Natural killer cell (primary cell): ENCODE measurements around the gene ELMO1. TPM values are rescaled to one million over a fixed set of nuclear protein-coding genes. Genes with fewer than 3 reads are reported as not detected.

Experiments
- ATAC-seq, 3 donors: fragments of 150-1000 bp in 2 of 3; fragments of 200-7000 bp in 1 of 3; cut with Tn5 transposase; 1 replicate in 1 of 3; 2 replicates in 2 of 3; pipeline ENCODE4 v1.10.0; 2021; ENCODE audit warnings: mild to moderate bottlenecking in 2 of 3, moderate library complexity in 2 of 3
- DNase-seq, 2 donors: peaks; one replicate each; pipeline versions ENCODE4 v3.0.0 to v3.0.0-alpha.2; 2013 to 2021; ENCODE audit warnings: mixed read lengths in 1 of 2
- H3K27ac ChIP-seq: one replicate; pipeline ENCODE4 v1.5.1; 2013; ENCODE audit warnings: mild to moderate bottlenecking, low read length
- H3K27me3 ChIP-seq: one replicate; pipeline ENCODE4 v1.6.1; 2013; ENCODE audit warnings: low read length; ENCODE audit not compliant: control insufficient read depth, insufficient read depth
- H3K36me3 ChIP-seq: one replicate; pipeline ENCODE4 v1.6.1; 2013; ENCODE audit warnings: low read length; ENCODE audit not compliant: control insufficient read depth, insufficient read depth
- H3K4me1 ChIP-seq: one replicate; pipeline ENCODE4 v1.6.1; 2013; ENCODE audit warnings: low read length; ENCODE audit not compliant: control insufficient read depth, insufficient read depth
- H3K4me3 ChIP-seq: one replicate; pipeline ENCODE4 v1.5.1; 2013; ENCODE audit warnings: low read length
- H3K9me3 ChIP-seq: one replicate; pipeline ENCODE4 v1.6.1; 2013; ENCODE audit warnings: low read length; ENCODE audit not compliant: control insufficient read depth, insufficient read depth
- H3K27ac Mint-ChIP-seq, 2 donors: one replicate each; pipeline ENCODE4 v1.8.0; 2022; ENCODE audit warnings: mild to moderate bottlenecking in 2 of 2, mixed read lengths in 2 of 2, moderate library complexity in 1 of 2
- H3K27me3 Mint-ChIP-seq, 2 donors: one replicate each; pipeline ENCODE4 v1.8.0; 2022; ENCODE audit warnings: low read depth in 2 of 2, mixed read lengths in 2 of 2
- H3K36me3 Mint-ChIP-seq: one replicate; pipeline ENCODE4 v1.8.0; 2022; ENCODE audit warnings: mixed read lengths
- H3K4me1 Mint-ChIP-seq, 2 donors: one replicate each; pipeline ENCODE4 v1.8.0; 2022; ENCODE audit warnings: mixed read lengths in 2 of 2
- H3K4me3 Mint-ChIP-seq: one replicate; pipeline ENCODE4 v1.8.0; 2022; ENCODE audit warnings: mild to moderate bottlenecking, moderate library complexity, mixed read lengths
- H3K9me3 Mint-ChIP-seq, 2 donors: one replicate each; pipeline ENCODE4 v1.8.0; 2022; ENCODE audit warnings: mixed read lengths in 2 of 2
- CTCF ChIP-seq: fragments of 200-600 bp; IDR thresholded peaks from one replicate; pipeline ENCODE4 v1.8.0; 2022; ENCODE audit warnings: antibody characterized with exemption
- WGBS: methylation state at CpG from one replicate; pipeline ENCODE4 v1.1.7; 2013; ENCODE audit warnings: missing lambda C conversion rate; ENCODE audit not compliant: insufficient coverage; 5-methylcytosine and 5-hydroxymethylcytosine counted together
- intact Hi-C: fragments of 100-400 bp; cut with micrococcal nuclease; formaldehyde crosslinking; loops from one replicate; pipeline ENCODE4 v1.14.2; 2022
- total RNA-seq, 4 donors: library from RNA; stranded (reverse); fragments of 120-200 nt in 1 of 4; gene quantifications; one replicate each; pipeline versions ENCODE4 v1.2.3 to v1.2.4, GENCODE V29; 2013 to 2022

The ELMO1 gene
- total RNA-seq, 3 donors from 2014 or later (not counting 1 experiment from before 2014, with no cell fraction given) = 127 to 147 (median 130) TPM

- no peaks in the 10 kb centered on the region for H3K27me3 ChIP-seq
- Mint-ChIP-seq H3K4me3 (no peak overlapping the region), H3K27me3 (no peaks in the 10 kb centered on the region), H3K4me1 (peaks cover 78 to 80% of the 10 kb centered on the region in 2 donors), H3K9me3 (no peaks in the 10 kb centered on the region), H3K27ac (no peak overlapping the region), H3K36me3 (peaks cover 7% of the 10 kb centered on the region)
- ATAC-seq = no peak
- no peak overlapping the region for H3K4me3 ChIP-seq
- DNase-seq = no peak
- no peak for TF ChIP-seq CTCF
- H3K36me3 ChIP-seq = no peaks in the 10 kb centered on the region
- 92% methylated on average over 5 of the region's 5 CpGs for WGBS
- H3K27ac ChIP-seq = no peak overlapping the region
- H3K9me3 ChIP-seq = peaks cover 4% of the 10 kb centered on the region
- peaks cover 5% of the 10 kb centered on the region for H3K4me1 ChIP-seq
- intact Hi-C loops = loop anchor here (5.0 kb wide), 1 partner anchor 42 kb away; the partner anchor contains the start of gene ELMO1
Observed at GRCh38 chr7:37405128-37405527, 43.5 kb downstream of the ELMO1 start.

GRCh38 chr7:37399876-37400421 is 48.7 kb downstream of the ELMO1 start:
- no peaks in the 10 kb centered on the region for H3K27me3 ChIP-seq
- DNase-seq = no peak
- no peaks in the 10 kb centered on the region for H3K36me3 ChIP-seq
- peaks cover 4% of the 10 kb centered on the region for H3K9me3 ChIP-seq
- Mint-ChIP-seq H3K4me3 (no peak overlapping the region), H3K36me3 (peaks cover 7% of the 10 kb centered on the region), H3K4me1 (peaks cover 83 to 86% of the 10 kb centered on the region in 2 donors), H3K27me3 (no peaks in the 10 kb centered on the region), H3K27ac (no peak overlapping the region), H3K9me3 (no peaks in the 10 kb centered on the region)
- no peak overlapping the region for H3K4me3 ChIP-seq
- ATAC-seq = no peak
- intact Hi-C loops = no loop called here
- no peak for TF ChIP-seq CTCF
- no peak overlapping the region for H3K27ac ChIP-seq
- H3K4me1 ChIP-seq = no peaks in the 10 kb centered on the region
- 98% methylated on average over 3 of the region's 3 CpGs for WGBS

- DNase-seq (no peak), ATAC-seq (no peak)
- Mint-ChIP-seq H3K9me3 (no peaks in the 10 kb centered on the region), H3K27ac (no peak overlapping the region), H3K4me1 (peaks cover 89 to 90% of the 10 kb centered on the region in 2 donors), H3K36me3 (peaks cover 7% of the 10 kb centered on the region), H3K4me3 (no peak overlapping the region), H3K27me3 (no peaks in the 10 kb centered on the region)
- no peaks in the 10 kb centered on the region for H3K4me1 ChIP-seq
- H3K9me3 ChIP-seq = peaks cover 4% of the 10 kb centered on the region
- H3K36me3 ChIP-seq = no peaks in the 10 kb centered on the region
- intact Hi-C loops = no loop called here
- WGBS = 95% methylated on average over 6 of the region's 6 CpGs
- no peaks in the 10 kb centered on the region for H3K27me3 ChIP-seq
- H3K27ac ChIP-seq = no peak overlapping the region
- H3K4me3 ChIP-seq = no peak overlapping the region
- no peak for TF ChIP-seq CTCF
Observed at GRCh38 chr7:37398403-37398802, 50.3 kb downstream of the ELMO1 start.
